Measurements from ENCODE around the gene PLEKHG4. TPM values are rescaled to one million over a fixed set of nuclear protein-coding genes. Genes with fewer than 3 reads are reported as not detected.

PLEKHG4 gene
- total RNA-seq, 2 donors from 2014 or later: 21.8 to 29.6 TPM

DNA sequence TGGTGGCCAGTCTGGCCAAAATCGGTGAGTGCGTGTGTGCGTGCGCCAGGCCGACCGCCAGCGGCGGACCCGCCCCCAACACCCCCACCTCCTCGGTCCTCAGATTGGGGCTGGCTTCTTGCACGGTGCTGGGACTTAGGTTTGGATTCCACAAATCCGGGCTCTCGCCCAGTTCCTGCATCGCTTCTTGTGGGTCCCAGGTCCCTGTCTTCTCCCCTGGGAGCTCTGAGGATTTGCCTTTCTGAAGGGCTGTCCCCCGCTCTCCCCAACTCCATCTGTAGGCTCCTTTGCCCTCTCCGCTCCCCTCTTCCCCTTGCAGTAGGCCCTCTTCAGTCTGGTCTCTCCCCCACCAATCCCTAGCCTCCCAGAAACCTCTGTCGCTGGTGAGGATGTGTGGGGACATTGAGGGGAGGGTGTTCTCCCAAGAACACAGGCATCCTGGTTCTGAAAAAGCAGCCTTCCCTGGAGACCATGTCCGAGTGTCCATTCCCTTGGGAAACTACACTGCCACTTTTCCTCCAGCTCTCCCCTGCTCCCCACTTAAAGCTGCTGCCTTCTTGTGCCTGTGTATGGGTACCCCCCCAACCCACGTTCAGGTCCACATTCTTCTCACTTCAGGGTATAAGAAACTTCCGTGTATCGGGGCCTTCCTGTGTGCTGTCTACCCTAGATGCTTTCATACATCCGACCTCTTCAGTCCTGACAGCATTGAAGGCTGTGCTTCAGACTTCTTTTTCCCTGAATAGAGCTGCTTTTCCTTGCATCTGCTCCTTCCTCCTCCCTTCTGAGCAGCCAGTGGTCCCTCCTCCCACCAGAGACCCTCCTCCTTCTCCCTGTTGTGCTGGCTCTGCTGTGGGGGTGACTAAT lies 29.9 kb upstream of the PLEKHG4 start:
- H3K4me3 ChIP-seq: no peak overlapping the region
- intact Hi-C loops (cut with DNase I): no loop called here
- no peaks in the 10 kb centered on the region for H3K36me3 ChIP-seq (replicated peaks in 1 of 2; ENCODE audit: insufficient read depth in 1 of 2, low read depth in 2 of 2)
- TF ChIP-seq, protein P1, sequence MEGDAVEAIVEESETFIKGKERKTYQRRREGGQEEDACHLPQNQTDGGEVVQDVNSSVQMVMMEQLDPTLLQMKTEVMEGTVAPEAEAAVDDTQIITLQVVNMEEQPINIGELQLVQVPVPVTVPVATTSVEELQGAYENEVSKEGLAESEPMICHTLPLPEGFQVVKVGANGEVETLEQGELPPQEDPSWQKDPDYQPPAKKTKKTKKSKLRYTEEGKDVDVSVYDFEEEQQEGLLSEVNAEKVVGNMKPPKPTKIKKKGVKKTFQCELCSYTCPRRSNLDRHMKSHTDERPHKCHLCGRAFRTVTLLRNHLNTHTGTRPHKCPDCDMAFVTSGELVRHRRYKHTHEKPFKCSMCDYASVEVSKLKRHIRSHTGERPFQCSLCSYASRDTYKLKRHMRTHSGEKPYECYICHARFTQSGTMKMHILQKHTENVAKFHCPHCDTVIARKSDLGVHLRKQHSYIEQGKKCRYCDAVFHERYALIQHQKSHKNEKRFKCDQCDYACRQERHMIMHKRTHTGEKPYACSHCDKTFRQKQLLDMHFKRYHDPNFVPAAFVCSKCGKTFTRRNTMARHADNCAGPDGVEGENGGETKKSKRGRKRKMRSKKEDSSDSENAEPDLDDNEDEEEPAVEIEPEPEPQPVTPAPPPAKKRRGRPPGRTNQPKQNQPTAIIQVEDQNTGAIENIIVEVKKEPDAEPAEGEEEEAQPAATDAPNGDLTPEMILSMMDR (IDR thresholded peaks at IDR 0.05): no peak
- TF ChIP-seq POLR2A (IDR thresholded peaks at IDR 0.05): no peak
- H3K27me3 ChIP-seq: peaks cover 0 to 18% of the 10 kb centered on the region in 2 donors
- DNase-seq (no peak), ATAC-seq (no peak)
- H3K9me3 ChIP-seq: no peaks in the 10 kb centered on the region
- WGBS, 2 donors: 20 to 30% methylated on average over 16 to 22 of the region's 22 CpGs
- H3K27ac ChIP-seq: no peak overlapping the region
- H3K4me1 ChIP-seq: peaks cover 38% of the 10 kb centered on the region

DNA sequence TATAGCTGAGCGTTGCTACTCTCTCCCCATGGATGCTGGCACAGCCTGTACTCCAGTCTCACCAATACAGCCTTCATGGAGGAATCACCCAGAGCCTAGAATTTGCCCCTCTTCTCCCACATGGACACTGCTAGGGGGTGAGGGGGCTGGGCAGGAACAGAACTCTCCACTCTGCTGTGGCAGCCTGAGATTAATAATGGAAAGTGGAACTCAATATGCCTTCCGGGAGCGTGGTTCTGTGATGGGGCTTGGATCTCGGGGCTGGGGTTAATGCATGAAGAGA lies 29.3 kb upstream of the PLEKHG4 start:
- ATAC-seq (no peak), DNase-seq (no peak)
- no peaks in the 10 kb centered on the region for H3K36me3 ChIP-seq (replicated peaks in 1 of 2; ENCODE audit: insufficient read depth in 1 of 2, low read depth in 2 of 2)
- intact Hi-C loops (cut with DNase I): no loop called here
- no peak overlapping the region for H3K4me3 ChIP-seq
- no peak for TF ChIP-seq POLR2A (IDR thresholded peaks at IDR 0.05)
- TF ChIP-seq, protein P1 (IDR thresholded peaks at IDR 0.05): no peak
- no peaks in the 10 kb centered on the region for H3K9me3 ChIP-seq
- H3K27ac ChIP-seq: no peak overlapping the region
- 67 to 84% methylated on average over 4 of the region's 4 CpGs for WGBS, 2 donors
- H3K27me3 ChIP-seq: peaks cover 0 to 18% of the 10 kb centered on the region in 2 donors
- peaks cover 33% of the 10 kb centered on the region for H3K4me1 ChIP-seq

- Histone ChIP-seq H3K9me3 (no peaks in the 10 kb centered on the region), H3K27ac (no peak overlapping the region), H3K4me3 (no peak overlapping the region), H3K27me3 (peaks cover 0 to 18% of the 10 kb centered on the region in 2 donors), H3K4me1 (peaks cover 17% of the 10 kb centered on the region), H3K36me3 (replicated peaks in 1 of 2; ENCODE audit: insufficient read depth in 1 of 2, low read depth in 2 of 2) (no peaks in the 10 kb centered on the region)
- DNase-seq: no peak
- WGBS, 2 donors: 74 to 96% methylated on average over 2 to 4 of the region's 4 CpGs
- TF ChIP-seq POLR2A (IDR thresholded peaks at IDR 0.05): no peak
- no peak for ATAC-seq
- intact Hi-C loops (cut with DNase I): no loop called here
These were observed 26.5 kb upstream of the PLEKHG4 start for GRCh38 chr16:67252609-67253497.

DNA sequence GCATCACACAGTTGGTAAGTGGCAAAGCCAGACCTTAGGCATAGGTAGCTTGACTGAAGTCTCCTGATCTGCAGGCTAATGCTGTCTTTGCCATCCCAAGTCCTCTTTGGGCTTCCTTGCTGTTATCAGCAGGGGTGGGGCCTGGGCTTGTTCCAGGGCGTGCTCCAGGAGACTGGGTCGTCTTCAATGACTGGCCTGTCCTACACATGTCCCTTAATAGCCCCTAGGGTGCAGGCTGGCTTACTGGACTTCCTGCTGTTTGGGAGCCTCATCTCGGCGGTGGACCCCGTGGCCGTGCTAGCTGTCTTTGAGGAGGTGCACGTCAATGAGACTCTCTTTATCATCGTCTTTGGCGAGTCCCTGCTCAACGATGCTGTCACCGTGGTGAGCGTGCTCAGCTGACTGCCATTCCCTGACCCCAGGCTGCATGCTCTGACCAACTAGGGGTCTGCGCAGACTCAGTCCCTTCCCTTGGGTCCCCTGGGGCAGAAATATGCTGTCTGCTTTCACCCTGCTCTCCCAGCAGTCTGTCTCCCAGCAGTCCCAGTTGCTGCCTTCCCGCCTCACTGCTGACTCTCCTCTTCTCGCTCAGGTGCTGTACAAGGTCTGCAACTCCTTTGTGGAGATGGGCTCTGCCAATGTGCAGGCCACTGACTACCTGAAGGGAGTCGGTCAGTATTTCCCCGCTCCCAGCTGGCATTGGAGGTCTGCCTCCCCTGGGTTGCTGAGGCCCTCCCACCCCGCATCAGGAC lies 24.4 kb upstream of the PLEKHG4 start:
- H3K27me3 ChIP-seq: peaks cover 0 to 2% of the 10 kb centered on the region in 2 donors
- DNase-seq (no peak), ATAC-seq (no peak)
- H3K4me1 ChIP-seq: no peaks in the 10 kb centered on the region
- no peaks in the 10 kb centered on the region for H3K9me3 ChIP-seq
- H3K27ac ChIP-seq: no peak overlapping the region
- TF ChIP-seq, protein P1 (IDR thresholded peaks at IDR 0.05): no peak
- no peak for TF ChIP-seq POLR2A (IDR thresholded peaks at IDR 0.05)
- 88 to 93% methylated on average over 15 to 18 of the region's 18 CpGs for WGBS, 2 donors
- no peak overlapping the region for H3K4me3 ChIP-seq
- intact Hi-C loops (cut with DNase I): no loop called here
- H3K36me3 ChIP-seq (replicated peaks in 1 of 2; ENCODE audit: insufficient read depth in 1 of 2, low read depth in 2 of 2): no peaks in the 10 kb centered on the region
